RWPE2 (cell line): ENCODE data around the gene RPL15.
"Not testable (repeated sequence)": the region's sequence is repeated elsewhere in the genome, so short reads cannot be mapped to it uniquely, and the experiment has no call there.

Source experiments
- ATAC-seq: fragments of 200-7000 bp; cut with Tn5 transposase; 3 replicates; pipeline ENCODE4 v1.9.1; 2021; ENCODE audit warnings: low read depth
- DNase-seq: peaks from one replicate; pipeline ENCODE4 v3.0.0-alpha.2; 2020; ENCODE audit warnings: low spot score
- H3K27ac ChIP-seq: fragments of 450-650 bp; 2 replicates; pipeline ENCODE4 v1.5.1; 2017; ENCODE audit warnings: mild to moderate bottlenecking; ENCODE audit not compliant: poor library complexity, severe bottlenecking
- H3K27me3 ChIP-seq: fragments of 250-450 bp; sonication (Bioruptor Pico); 2 replicates; pipeline ENCODE4 v1.5.1; 2021; ENCODE audit warnings: mild to moderate bottlenecking, moderate library complexity; ENCODE audit not compliant: insufficient read depth, poor library complexity, severe bottlenecking
- H3K36me3 ChIP-seq: fragments of 250-450 bp; sonication (Bioruptor Pico); 2 replicates; pipeline ENCODE4 v1.5.1; 2020; ENCODE audit warnings: low read depth, mild to moderate bottlenecking, moderate library complexity
- H3K4me1 ChIP-seq: fragments of 250-450 bp; sonication (Bioruptor Pico); 2 replicates; pipeline ENCODE4 v1.5.1; 2021; ENCODE audit warnings: mild to moderate bottlenecking, moderate library complexity; ENCODE audit not compliant: insufficient read depth, poor library complexity, severe bottlenecking
- H3K4me3 ChIP-seq: fragments of 250-450 bp; sonication (Bioruptor Pico); 2 replicates; pipeline ENCODE4 v1.5.1; 2021; ENCODE audit warnings: mild to moderate bottlenecking, moderate library complexity; ENCODE audit not compliant: severe bottlenecking
- H3K9me3 ChIP-seq: fragments of 250-450 bp; sonication (Bioruptor Pico); 2 replicates; pipeline ENCODE4 v1.5.1; 2021; ENCODE audit warnings: mild to moderate bottlenecking, moderate library complexity; ENCODE audit not compliant: severe bottlenecking
- CTCF ChIP-seq: fragments of 450-650 bp; IDR thresholded peaks from one replicate; pipeline ENCODE4 v1.5.1; 2017; ENCODE audit warnings: mild to moderate bottlenecking, moderate library complexity; ENCODE audit not compliant: poor library complexity, severe bottlenecking

RPL15 gene

GRCh38 chr3:23904545-23904944 is 12.4 kb upstream of the RPL15 start:
- H3K36me3 ChIP-seq = peaks cover 31% of the 10 kb centered on the region

DNA sequence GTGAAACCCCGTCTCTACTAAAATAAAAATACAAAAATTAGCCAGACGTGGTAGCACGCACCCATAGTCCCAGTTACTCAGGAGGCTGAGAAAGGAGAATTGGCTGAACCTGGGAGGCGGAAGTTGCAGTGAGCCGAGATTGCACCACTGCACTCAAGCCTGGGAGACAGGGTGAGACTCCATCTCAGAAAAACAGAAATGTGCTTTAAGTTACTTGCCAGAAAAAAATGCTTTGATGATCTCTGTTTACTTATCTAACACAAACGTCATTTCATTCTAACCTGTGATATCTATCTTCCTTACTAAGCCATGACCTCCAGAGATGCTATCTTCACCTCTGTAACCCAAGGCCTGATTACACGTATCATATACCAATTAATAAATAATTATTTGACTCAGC is 7.6 kb upstream of the RPL15 start:
- peaks cover 4% of the 10 kb centered on the region; the same call in 1 of the 2 replicates for H3K36me3 ChIP-seq
- no peaks in the 10 kb centered on the region for H3K9me3 ChIP-seq
- no peak overlapping the region for H3K4me3 ChIP-seq
- no peaks in the 10 kb centered on the region for H3K27me3 ChIP-seq
- DNase-seq (no peak), ATAC-seq (no peak)
- H3K4me1 ChIP-seq = no peaks in the 10 kb centered on the region
- no peak overlapping the region for H3K27ac ChIP-seq
- no peak for TF ChIP-seq CTCF

More at GRCh38 chr3:23904545-23904944, 12.4 kb upstream of the RPL15 start:
- Histone ChIP-seq H3K27ac (no peak overlapping the region), H3K27me3 (no peaks in the 10 kb centered on the region), H3K4me1 (no peaks in the 10 kb centered on the region), H3K4me3 (no peak overlapping the region), H3K9me3 (no peaks in the 10 kb centered on the region)
- no peak for TF ChIP-seq CTCF
- ATAC-seq (no peak), DNase-seq (no peak)

- Histone ChIP-seq H3K4me3 (no peak overlapping the region), H3K4me1 (peaks cover 9% of the 10 kb centered on the region), H3K36me3 (peaks cover 4% of the 10 kb centered on the region; the same call in 1 of the 2 replicates), H3K9me3 (no peaks in the 10 kb centered on the region), H3K27ac (no peak overlapping the region), H3K27me3 (no peaks in the 10 kb centered on the region)
- TF ChIP-seq CTCF = no peak
- DNase-seq (no peak), ATAC-seq (no peak)
Observed at GRCh38 chr3:23911397-23911796, 5.5 kb upstream of the RPL15 start.

- H3K36me3 ChIP-seq, DNase-seq, H3K27ac ChIP-seq, H3K27me3 ChIP-seq, H3K9me3 ChIP-seq, ATAC-seq, H3K4me1 ChIP-seq, H3K4me3 ChIP-seq: not testable (repeated sequence)
Observed at GRCh38 chr3:23912335-23912734, 4.6 kb upstream of the RPL15 start.

- TF ChIP-seq CTCF = no peak
- ATAC-seq (no peak), DNase-seq (no peak)
Observed at GRCh38 chr3:23913182-23913581, 3.8 kb upstream of the RPL15 start.

More at GRCh38 chr3:23913182-23913581, 3.8 kb upstream of the RPL15 start:
- Histone ChIP-seq H3K27me3 (no peaks in the 10 kb centered on the region), H3K4me1 (peaks cover 9% of the 10 kb centered on the region), H3K36me3 (peaks cover 8% of the 10 kb centered on the region), H3K9me3 (no peaks in the 10 kb centered on the region), H3K27ac (no peak overlapping the region), H3K4me3 (no peak overlapping the region)
